ENCODE results near the gene ELMO1.

Gene ELMO1

GRCh38 chr7:37209195-37209594 lies 239.5 kb downstream of the ELMO1 start:
- DNase-seq, result no peak

GRCh38 chr7:37208528-37208927 lies 240.1 kb downstream of the ELMO1 start:
- peak; percentile 83 for DNase-seq

GRCh38 chr7:37206192-37206591 lies 242.5 kb downstream of the ELMO1 start:
- DNase-seq, result no peak

GRCh38 chr7:37205451-37205850 lies 243.2 kb downstream of the ELMO1 start:
- no peak for DNase-seq

- no peak for DNase-seq
Measured at GRCh38 chr7:37201876-37202198, 246.8 kb downstream of the ELMO1 start.

GRCh38 chr7:37201003-37201875 lies 247.4 kb downstream of the ELMO1 start:
- peak; percentile 90 for DNase-seq

- peak; percentile 91 for DNase-seq
Measured at GRCh38 chr7:37198906-37199485, 249.7 kb downstream of the ELMO1 start.

GRCh38 chr7:37198041-37198905 lies 250.4 kb downstream of the ELMO1 start:
- peak; percentile 44 for DNase-seq

GRCh38 chr7:37197108-37197507 lies 251.6 kb downstream of the ELMO1 start:
- DNase-seq, result no peak

GRCh38 chr7:37196676-37197075 lies 252.0 kb downstream of the ELMO1 start:
- DNase-seq, result peak; percentile 68

- no peak for DNase-seq
Measured at GRCh38 chr7:37195388-37195787, 253.3 kb downstream of the ELMO1 start.

GRCh38 chr7:37194943-37195342 lies 253.7 kb downstream of the ELMO1 start:
- no peak for DNase-seq

- DNase-seq, result no peak
Measured at GRCh38 chr7:37193775-37194135, 254.9 kb downstream of the ELMO1 start.

GRCh38 chr7:37193087-37193774 lies 255.4 kb downstream of the ELMO1 start:
- no peak for DNase-seq

GRCh38 chr7:37191797-37192196 lies 256.9 kb downstream of the ELMO1 start:
- DNase-seq, result no peak

- DNase-seq, result no peak
Measured at GRCh38 chr7:37187179-37187578, 261.5 kb downstream of the ELMO1 start.

- no peak for DNase-seq
Measured at GRCh38 chr7:37186753-37187152, 261.9 kb downstream of the ELMO1 start.

- no peak for DNase-seq
Measured at GRCh38 chr7:37181550-37181932, 267.1 kb downstream of the ELMO1 start.

- DNase-seq, result no peak
Measured at GRCh38 chr7:37180828-37181549, 267.7 kb downstream of the ELMO1 start.

- no peak for DNase-seq
Measured at GRCh38 chr7:37176079-37176478, 272.6 kb downstream of the ELMO1 start.

GRCh38 chr7:37174460-37174859 lies 274.2 kb downstream of the ELMO1 start:
- DNase-seq, result no peak

GRCh38 chr7:37173670-37174069 lies 275.0 kb downstream of the ELMO1 start:
- peak; percentile 85 for DNase-seq
